H1 (cell line): ENCODE results near the gene FPR3. TPM values are rescaled to one million over a fixed set of nuclear protein-coding genes. Genes with fewer than 3 reads are reported as not detected.

Source experiments
- BACH1 ChIP-seq: IDR thresholded peaks from 2 replicates; pipeline ENCODE4 v1.6.1; 2012; ENCODE audit warnings: low read length, improper control_type of control experiment
- BCL11A ChIP-seq, 2 experiments: IDR thresholded peaks; one replicate each; pipeline ENCODE4 v1.6.1; 2011; ENCODE audit warnings: low read depth in 2 of 2, low read length in 2 of 2, mild to moderate bottlenecking in 2 of 2
- CHD1 ChIP-seq: IDR thresholded peaks from 2 replicates; pipeline ENCODE4 v1.6.1; 2012; ENCODE audit warnings: low read depth, low read length, improper control_type of control experiment
- EZH2 ChIP-seq: fragments of 200-600 bp; sonication (generic); IDR thresholded peaks from 2 replicates; pipeline ENCODE4 v1.7.1; 2012; ENCODE audit warnings: low read depth, mild to moderate bottlenecking, moderate library complexity, low read length, inconsistent platforms; ENCODE audit not compliant: severe bottlenecking
- JUND ChIP-seq: IDR thresholded peaks from 2 replicates; pipeline ENCODE4 v1.6.1; 2011; ENCODE audit warnings: mild to moderate bottlenecking, improper control_type of control experiment, low read length
- KDM4A ChIP-seq: IDR thresholded peaks from one replicate; pipeline ENCODE4 v1.7.1; 2012; ENCODE audit warnings: low read depth, mild to moderate bottlenecking, moderate library complexity, low read length, inconsistent platforms; ENCODE audit not compliant: severe bottlenecking
- SIN3A ChIP-seq, 2 experiments: IDR thresholded peaks in 1 of 2; conservative IDR thresholded peaks in 1 of 2; 2 replicates each; pipeline ENCODE4 v1.6.1; 2011 to 2012; ENCODE audit warnings: low read length in 2 of 2, improper control_type of control experiment in 1 of 2, low read depth in 1 of 2, mild to moderate bottlenecking in 1 of 2
- SIRT6 ChIP-seq: IDR thresholded peaks from one replicate; pipeline ENCODE4 v1.7.1; 2012; ENCODE audit warnings: low read length, inconsistent platforms
- SP2 ChIP-seq: IDR thresholded peaks from 2 replicates; pipeline ENCODE4 v1.6.1; 2012; ENCODE audit warnings: mild to moderate bottlenecking, low read length, inconsistent platforms
- SUZ12 ChIP-seq: fragments of 200-600 bp; sonication (generic); IDR thresholded peaks from 2 replicates; pipeline ENCODE4 v1.6.1; 2012; ENCODE audit warnings: mild to moderate bottlenecking, inconsistent platforms, low read length, moderate library complexity, mixed read lengths
- TCF12 ChIP-seq: IDR thresholded peaks from 2 replicates; pipeline ENCODE4 v1.6.1; 2011; ENCODE audit warnings: low read depth, mild to moderate bottlenecking, low read length
- TEAD4 ChIP-seq: IDR thresholded peaks from 2 replicates; pipeline ENCODE4 v1.6.1; 2012; ENCODE audit warnings: low read depth, low read length, inconsistent platforms, mixed read lengths
- ZNF274 ChIP-seq: IDR thresholded peaks from 2 replicates; pipeline ENCODE4 v1.7.0; 2012; ENCODE audit warnings: low read length, borderline replicate concordance; ENCODE audit errors: extremely low read depth
- polyA plus RNA-seq, 7 experiments: library from polyadenylated mRNA; depleted of rRNA in 3 of 7; stranded (reverse) in 5 of 7; unstranded in 2 of 7; fragments of >200 nt in 5 of 7; fragments of 200-250 nt in 2 of 7; gene quantifications; 1 replicate in 5 of 7; 2 replicates in 1 of 7; 4 replicates in 1 of 7; pipeline versions ENCODE4 v1.2.1 to v1.2.3, GENCODE V29; 2011 to 2013; ENCODE audit warnings: missing spikeins in 2 of 7, mixed read lengths in 2 of 7
- total RNA-seq: library from RNA; stranded (reverse); fragmentation: NEBNext Ultra II Directional; extraction: Animal tissue kit (Norgen Biotek cat#: 25700); gene quantifications from 2 replicates; pipeline ENCODE4 v1.2.1, GENCODE V29; 2021

The FPR3 gene
- total and polyA plus RNA-seq, 2 of the 8 experiments (the other 6 are each of a cell fraction or from before 2014, with no cell fraction given), result not detected

- TF ChIP-seq ZNF274 (no peak), SP2 (no peak), CHD1 (no peak), SIRT6 (no peak), KDM4A (no peak), SUZ12 (no peak), TCF12 (no peak), SIN3A (conservative IDR thresholded peaks at IDR 0.05 in 1 of 2, IDR thresholded peaks at IDR 0.05 in 1 of 2; ENCODE audit: low read depth in 1 of 2, low read length in 2 of 2) (no peak), JUND (no peak), EZH2 (no peak), BACH1 (no peak), TEAD4 (no peak), BCL11A (IDR thresholded peaks at IDR 0.05; ENCODE audit: low read depth in 2 of 2, low read length in 2 of 2) (no peak)
Measured at GRCh38 chr19:51771376-51772130, 23.4 kb upstream of the FPR3 start (continued).
